ENCODE measurements around the gene SPRYD4.
"Not testable (repeated sequence)": the region's sequence is repeated elsewhere in the genome, so short reads cannot be mapped to it uniquely, and the experiment has no call there.

DNA sequence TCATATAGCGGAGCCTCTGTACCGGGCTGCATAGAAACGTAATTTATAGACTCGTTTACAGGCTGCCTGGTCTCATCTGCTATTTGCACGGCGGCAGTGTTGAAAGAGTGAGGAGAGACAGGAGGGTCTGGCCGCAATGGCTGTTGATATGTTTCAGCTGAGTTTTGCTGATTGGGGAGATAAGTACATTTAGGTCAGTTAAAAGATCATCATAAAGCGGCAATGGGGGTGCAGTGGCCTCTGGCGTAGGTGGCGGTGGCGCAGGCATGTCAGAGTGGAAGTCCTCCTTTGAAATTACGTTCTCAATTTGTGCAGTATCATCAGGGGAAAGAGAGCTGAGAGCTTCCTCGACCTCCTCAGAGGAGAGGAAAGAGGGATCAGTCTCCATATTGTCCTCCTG is 31.5 kb downstream of the SPRYD4 start:
- TF ChIP-seq, protein P1, sequence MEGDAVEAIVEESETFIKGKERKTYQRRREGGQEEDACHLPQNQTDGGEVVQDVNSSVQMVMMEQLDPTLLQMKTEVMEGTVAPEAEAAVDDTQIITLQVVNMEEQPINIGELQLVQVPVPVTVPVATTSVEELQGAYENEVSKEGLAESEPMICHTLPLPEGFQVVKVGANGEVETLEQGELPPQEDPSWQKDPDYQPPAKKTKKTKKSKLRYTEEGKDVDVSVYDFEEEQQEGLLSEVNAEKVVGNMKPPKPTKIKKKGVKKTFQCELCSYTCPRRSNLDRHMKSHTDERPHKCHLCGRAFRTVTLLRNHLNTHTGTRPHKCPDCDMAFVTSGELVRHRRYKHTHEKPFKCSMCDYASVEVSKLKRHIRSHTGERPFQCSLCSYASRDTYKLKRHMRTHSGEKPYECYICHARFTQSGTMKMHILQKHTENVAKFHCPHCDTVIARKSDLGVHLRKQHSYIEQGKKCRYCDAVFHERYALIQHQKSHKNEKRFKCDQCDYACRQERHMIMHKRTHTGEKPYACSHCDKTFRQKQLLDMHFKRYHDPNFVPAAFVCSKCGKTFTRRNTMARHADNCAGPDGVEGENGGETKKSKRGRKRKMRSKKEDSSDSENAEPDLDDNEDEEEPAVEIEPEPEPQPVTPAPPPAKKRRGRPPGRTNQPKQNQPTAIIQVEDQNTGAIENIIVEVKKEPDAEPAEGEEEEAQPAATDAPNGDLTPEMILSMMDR (IDR thresholded peaks at IDR 0.05) = not testable (repeated sequence)
- not testable (repeated sequence) for TF ChIP-seq EZH2 (IDR thresholded peaks at IDR 0.05; ENCODE audit: borderline replicate concordance, insufficient read depth, low read depth, low read length, poor library complexity, severe bottlenecking)
